Esophagus muscularis mucosa (tissue), 4 donors: ENCODE measurements around the gene TRAF3IP3. TPM values are rescaled to one million over a fixed set of nuclear protein-coding genes. Genes with fewer than 3 reads are reported as not detected.

Experiments used
- DNase-seq: peaks from one replicate; pipeline ENCODE4 v3.0.0-alpha.2; 2017; ENCODE audit errors: extremely low spot score
- H3K27ac ChIP-seq, 4 donors: fragments of 200-600 bp; sonication (generic); replicated peaks in 1 of 4; 1 replicate in 3 of 4; 2 replicates in 1 of 4; pipeline ENCODE4 v1.5.1; 2016 to 2019; ENCODE audit warnings: mild to moderate bottlenecking in 1 of 4
- H3K27me3 ChIP-seq, 4 donors: fragments of 200-600 bp; sonication (generic); one replicate each; pipeline versions ENCODE4 v1.5.1 to v1.6.0; 2016 to 2019
- H3K36me3 ChIP-seq, 4 donors: fragments of 200-600 bp; sonication (generic); one replicate each; pipeline ENCODE4 v1.5.1; 2016 to 2019
- H3K4me1 ChIP-seq, 4 donors: fragments of 200-600 bp; sonication (generic); one replicate each; pipeline ENCODE4 v1.5.1; 2016 to 2019
- H3K4me3 ChIP-seq, 4 donors: fragments of 200-600 bp; sonication (generic); 1 replicate in 2 of 4; 2 replicates in 2 of 4; pipeline ENCODE4 v1.5.1; 2016 to 2019; ENCODE audit warnings: mild to moderate bottlenecking in 4 of 4, moderate library complexity in 1 of 4
- H3K9me3 ChIP-seq, 4 donors: fragments of 200-600 bp; sonication (generic); 1 replicate in 3 of 4; 2 replicates in 1 of 4; pipeline ENCODE4 v1.5.1; 2016 to 2019
- EP300 ChIP-seq: sonication (generic); formaldehyde crosslinking; IDR thresholded peaks from one replicate; pipeline ENCODE4 v1.6.1; 2017; ENCODE audit warnings: antibody characterized with exemption
- POLR2A ChIP-seq: fragments of 450-650 bp; IDR thresholded peaks from one replicate; pipeline ENCODE4 v1.6.1; 2017; ENCODE audit warnings: antibody characterized with exemption, moderate library complexity, mild to moderate bottlenecking, low read depth
- POLR2AphosphoS5 ChIP-seq, 2 donors: sonication (generic); formaldehyde crosslinking; IDR thresholded peaks; one replicate each; pipeline ENCODE4 v1.6.1; 2017; ENCODE audit warnings: antibody characterized with exemption in 2 of 2
- WGBS: methylation state at CpG from one replicate; pipeline ENCODE4 v1.1.5; 2018; 5-methylcytosine and 5-hydroxymethylcytosine counted together
- intact Hi-C: fragments of 100-400 bp; cut with DNase I; formaldehyde crosslinking; loops from one replicate; pipeline ENCODE4 v1.15.1; 2023
- total RNA-seq, 4 donors: library from RNA; depleted of rRNA; stranded (reverse); fragments of >200 nt; gene quantifications; one replicate each; pipeline versions ENCODE4 v1.1.0 to v1.2.1, GENCODE V29; 2016
- TF ChIP-seq, protein P1 (sequence below), 3 experiments: fragments of 200-600 bp in 2 of 3; fragments of 450-650 bp in 1 of 3; sonication (generic) in 2 of 3; IDR thresholded peaks; one replicate each; pipeline ENCODE4 v1.5.1; 2017 to 2019; ENCODE audit warnings: antibody characterized with exemption in 3 of 3, mild to moderate bottlenecking in 2 of 3, moderate library complexity in 1 of 3

Gene TRAF3IP3
- total RNA-seq, 4 donors from 2014 or later, result 1.0 to 4.3 (median 2.8) TPM

- WGBS, result 79% methylated on average over 2 of the region's 2 CpGs
- intact Hi-C loops, result no loop called here
- TF ChIP-seq, protein P1, sequence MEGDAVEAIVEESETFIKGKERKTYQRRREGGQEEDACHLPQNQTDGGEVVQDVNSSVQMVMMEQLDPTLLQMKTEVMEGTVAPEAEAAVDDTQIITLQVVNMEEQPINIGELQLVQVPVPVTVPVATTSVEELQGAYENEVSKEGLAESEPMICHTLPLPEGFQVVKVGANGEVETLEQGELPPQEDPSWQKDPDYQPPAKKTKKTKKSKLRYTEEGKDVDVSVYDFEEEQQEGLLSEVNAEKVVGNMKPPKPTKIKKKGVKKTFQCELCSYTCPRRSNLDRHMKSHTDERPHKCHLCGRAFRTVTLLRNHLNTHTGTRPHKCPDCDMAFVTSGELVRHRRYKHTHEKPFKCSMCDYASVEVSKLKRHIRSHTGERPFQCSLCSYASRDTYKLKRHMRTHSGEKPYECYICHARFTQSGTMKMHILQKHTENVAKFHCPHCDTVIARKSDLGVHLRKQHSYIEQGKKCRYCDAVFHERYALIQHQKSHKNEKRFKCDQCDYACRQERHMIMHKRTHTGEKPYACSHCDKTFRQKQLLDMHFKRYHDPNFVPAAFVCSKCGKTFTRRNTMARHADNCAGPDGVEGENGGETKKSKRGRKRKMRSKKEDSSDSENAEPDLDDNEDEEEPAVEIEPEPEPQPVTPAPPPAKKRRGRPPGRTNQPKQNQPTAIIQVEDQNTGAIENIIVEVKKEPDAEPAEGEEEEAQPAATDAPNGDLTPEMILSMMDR (IDR thresholded peaks at IDR 0.05), result no peak
- no peak for TF ChIP-seq EP300
- TF ChIP-seq POLR2A, result no peak
- no peak for TF ChIP-seq POLR2AphosphoS5 (IDR thresholded peaks at IDR 0.05)
- H3K9me3 ChIP-seq, result no peaks in the 10 kb centered on the region
- no peaks in the 10 kb centered on the region for H3K4me1 ChIP-seq
- no peaks in the 10 kb centered on the region for H3K36me3 ChIP-seq
- no peak for DNase-seq
- no peak overlapping the region for H3K4me3 ChIP-seq
- no peaks in the 10 kb centered on the region for H3K27me3 ChIP-seq
- no peak overlapping the region for H3K27ac ChIP-seq
These were observed 45.8 kb upstream of the TRAF3IP3 start for GRCh38 chr1:209710093-209710492.

DNA sequence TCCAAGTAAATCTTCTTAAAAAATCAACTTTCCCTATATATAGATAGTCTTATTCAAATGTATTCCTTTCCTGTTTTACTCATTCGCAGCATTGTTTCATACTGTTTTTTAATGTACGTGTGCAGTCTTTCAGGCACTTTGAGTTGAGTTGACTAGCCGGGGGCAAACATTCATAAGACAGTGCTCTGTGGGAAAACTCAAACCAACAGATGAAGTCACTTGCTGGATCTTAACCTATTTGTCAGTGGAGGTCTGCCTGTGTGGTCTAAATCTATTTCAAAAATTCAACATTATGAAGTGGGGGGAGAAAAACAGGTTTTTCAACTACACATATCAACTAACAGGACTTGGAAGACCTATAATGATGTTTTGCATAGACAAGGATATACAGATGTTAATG, 45.0 kb upstream of the TRAF3IP3 start:
- Histone ChIP-seq H3K4me3 (no peak overlapping the region), H3K36me3 (no peaks in the 10 kb centered on the region), H3K27ac (no peak overlapping the region), H3K4me1 (no peaks in the 10 kb centered on the region), H3K27me3 (no peaks in the 10 kb centered on the region), H3K9me3 (no peaks in the 10 kb centered on the region)
- WGBS, result 87% methylated on average over 3 of the region's 3 CpGs
- TF ChIP-seq POLR2A, result no peak
- no peak for TF ChIP-seq POLR2AphosphoS5 (IDR thresholded peaks at IDR 0.05)
- no peak for TF ChIP-seq EP300
- TF ChIP-seq, protein P1 (IDR thresholded peaks at IDR 0.05), result no peak
- DNase-seq, result no peak
- intact Hi-C loops, result no loop called here

GRCh38 chr1:209714338-209714737, 41.5 kb upstream of the TRAF3IP3 start:
- WGBS, result 91% methylated on average over 2 of the region's 2 CpGs
- no peaks in the 10 kb centered on the region for H3K36me3 ChIP-seq
- no peaks in the 10 kb centered on the region for H3K27me3 ChIP-seq
- H3K27ac ChIP-seq, result no peak overlapping the region
- H3K4me1 ChIP-seq, result no peaks in the 10 kb centered on the region
- no peak overlapping the region for H3K4me3 ChIP-seq
- TF ChIP-seq POLR2A (no peak), EP300 (no peak), POLR2AphosphoS5 (IDR thresholded peaks at IDR 0.05) (no peak)
- TF ChIP-seq, protein P1 (IDR thresholded peaks at IDR 0.05), result no peak
- DNase-seq, result no peak
- intact Hi-C loops, result no loop called here
- no peaks in the 10 kb centered on the region for H3K9me3 ChIP-seq

GRCh38 chr1:209715314-209715713, 40.5 kb upstream of the TRAF3IP3 start:
- Histone ChIP-seq H3K36me3 (no peaks in the 10 kb centered on the region), H3K27me3 (no peaks in the 10 kb centered on the region), H3K4me3 (no peak overlapping the region), H3K4me1 (no peaks in the 10 kb centered on the region), H3K27ac (no peak overlapping the region), H3K9me3 (no peaks in the 10 kb centered on the region)
- intact Hi-C loops, result no loop called here
- TF ChIP-seq POLR2A (no peak), EP300 (no peak), POLR2AphosphoS5 (IDR thresholded peaks at IDR 0.05) (no peak)
- TF ChIP-seq, protein P1 (IDR thresholded peaks at IDR 0.05), result no peak
- no peak for DNase-seq

GRCh38 chr1:209717818-209718217, 38.0 kb upstream of the TRAF3IP3 start:
- no peaks in the 10 kb centered on the region for H3K27me3 ChIP-seq
- no peak for DNase-seq
- no peak overlapping the region for H3K27ac ChIP-seq
- 65% methylated on average over 2 of the region's 2 CpGs for WGBS
- H3K4me3 ChIP-seq, result no peak overlapping the region
- intact Hi-C loops, result no loop called here
- no peaks in the 10 kb centered on the region for H3K9me3 ChIP-seq
- TF ChIP-seq EP300 (no peak), POLR2A (no peak), POLR2AphosphoS5 (IDR thresholded peaks at IDR 0.05) (no peak)
- TF ChIP-seq, protein P1 (IDR thresholded peaks at IDR 0.05), result no peak
- no peaks in the 10 kb centered on the region for H3K36me3 ChIP-seq
- H3K4me1 ChIP-seq, result peaks cover 0 to 7% (median 0%) of the 10 kb centered on the region in 4 donors
